Neutrophil (primary cell): ENCODE results near the gene STX11.

Experiments
- H3K27ac ChIP-seq: fragments of 200-600 bp; sonication (generic); 2 replicates; pipeline ENCODE4 v1.5.1; 2016; ENCODE audit warnings: mild to moderate bottlenecking, moderate library complexity
- H3K27me3 ChIP-seq: fragments of 200-600 bp; sonication (generic); 2 replicates; pipeline ENCODE4 v1.6.0; 2016; ENCODE audit warnings: mild to moderate bottlenecking
- H3K36me3 ChIP-seq: fragments of 200-600 bp; sonication (generic); 2 replicates; pipeline ENCODE4 v1.5.1; 2017
- H3K4me1 ChIP-seq, 2 experiments: fragments of 200-600 bp in 1 of 2; sonication (generic) in 1 of 2; 1 replicate in 1 of 2; 2 replicates in 1 of 2; pipeline versions ENCODE4 v1.5.1 to v1.6.1; 2013 to 2016; ENCODE audit warnings: low read depth in 1 of 2, low read length in 1 of 2, mild to moderate bottlenecking in 1 of 2, moderate library complexity in 1 of 2; ENCODE audit not compliant: control insufficient read depth in 1 of 2, insufficient read depth in 1 of 2
- H3K4me3 ChIP-seq, 2 experiments: fragments of 200-600 bp in 1 of 2; sonication (generic) in 1 of 2; 1 replicate in 1 of 2; 2 replicates in 1 of 2; pipeline ENCODE4 v1.5.1; 2013 to 2016; ENCODE audit warnings: low read depth in 1 of 2, low read length in 1 of 2, mild to moderate bottlenecking in 1 of 2, moderate library complexity in 1 of 2
- H3K9me3 ChIP-seq: fragments of 200-600 bp; sonication (generic); 2 replicates; pipeline ENCODE4 v1.5.1; 2016
- TF ChIP-seq, protein P1 (sequence below): fragments of 200-600 bp; sonication (generic); IDR thresholded peaks from 2 replicates; pipeline ENCODE4 v1.5.1; 2016; ENCODE audit warnings: antibody characterized with exemption

STX11 gene

DNA sequence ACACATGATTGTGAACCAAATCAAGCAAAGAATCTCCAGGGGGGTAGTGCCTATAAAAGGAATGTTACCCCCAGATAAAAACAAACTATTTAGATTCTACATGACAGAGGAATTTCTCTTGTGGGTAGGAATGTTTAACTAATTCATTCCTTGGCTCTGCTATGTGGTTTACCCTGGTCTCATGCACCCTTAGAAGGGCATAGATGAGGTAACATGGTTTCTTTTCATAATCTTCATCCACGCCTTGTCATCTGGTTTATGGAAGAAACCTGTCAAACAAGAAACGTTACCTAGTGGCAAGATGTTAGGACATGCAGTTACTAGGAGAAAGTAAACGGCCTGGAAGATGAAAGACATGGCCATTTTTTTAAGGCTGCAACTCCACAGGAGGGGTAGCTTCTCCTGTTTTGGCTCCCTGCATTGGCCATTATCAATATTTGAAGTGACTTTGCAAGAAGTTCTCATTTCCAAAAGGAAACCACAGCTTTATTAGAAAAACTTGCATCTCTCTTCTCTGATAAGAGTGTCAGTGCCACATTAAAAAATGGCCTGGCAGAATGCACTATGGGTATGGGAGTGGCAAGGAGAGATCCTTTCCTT, 45.5 kb downstream of the STX11 start:
- Histone ChIP-seq H3K27me3 (no peaks in the 10 kb centered on the region), H3K4me1 (no peaks in the 10 kb centered on the region), H3K9me3 (peaks cover 6% of the 10 kb centered on the region), H3K36me3 (no peaks in the 10 kb centered on the region), H3K4me3 (no peak overlapping the region), H3K27ac (no peak overlapping the region)
- TF ChIP-seq, protein P1, sequence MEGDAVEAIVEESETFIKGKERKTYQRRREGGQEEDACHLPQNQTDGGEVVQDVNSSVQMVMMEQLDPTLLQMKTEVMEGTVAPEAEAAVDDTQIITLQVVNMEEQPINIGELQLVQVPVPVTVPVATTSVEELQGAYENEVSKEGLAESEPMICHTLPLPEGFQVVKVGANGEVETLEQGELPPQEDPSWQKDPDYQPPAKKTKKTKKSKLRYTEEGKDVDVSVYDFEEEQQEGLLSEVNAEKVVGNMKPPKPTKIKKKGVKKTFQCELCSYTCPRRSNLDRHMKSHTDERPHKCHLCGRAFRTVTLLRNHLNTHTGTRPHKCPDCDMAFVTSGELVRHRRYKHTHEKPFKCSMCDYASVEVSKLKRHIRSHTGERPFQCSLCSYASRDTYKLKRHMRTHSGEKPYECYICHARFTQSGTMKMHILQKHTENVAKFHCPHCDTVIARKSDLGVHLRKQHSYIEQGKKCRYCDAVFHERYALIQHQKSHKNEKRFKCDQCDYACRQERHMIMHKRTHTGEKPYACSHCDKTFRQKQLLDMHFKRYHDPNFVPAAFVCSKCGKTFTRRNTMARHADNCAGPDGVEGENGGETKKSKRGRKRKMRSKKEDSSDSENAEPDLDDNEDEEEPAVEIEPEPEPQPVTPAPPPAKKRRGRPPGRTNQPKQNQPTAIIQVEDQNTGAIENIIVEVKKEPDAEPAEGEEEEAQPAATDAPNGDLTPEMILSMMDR, result no peak

DNA sequence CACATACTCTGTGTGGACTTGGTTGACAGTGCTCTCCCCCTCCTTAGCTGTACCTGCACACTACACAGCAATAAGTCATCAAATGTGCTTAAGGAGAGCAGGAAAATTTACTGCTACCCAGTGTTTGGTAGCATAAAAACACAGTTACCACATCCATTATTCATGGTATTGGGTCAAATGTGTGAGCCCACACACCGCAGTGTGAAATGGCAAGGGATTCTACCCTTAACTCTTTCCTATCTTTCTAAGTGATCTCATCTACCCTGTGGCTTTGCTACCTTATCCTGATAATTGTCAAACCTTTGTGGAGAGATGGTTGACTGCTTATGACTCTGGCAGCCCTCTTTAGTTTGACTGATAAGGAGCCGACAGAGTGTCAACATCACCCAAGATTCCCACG, 47.6 kb downstream of the STX11 start:
- peaks cover 9% of the 10 kb centered on the region for H3K9me3 ChIP-seq
- no peaks in the 10 kb centered on the region for H3K36me3 ChIP-seq
- no peak overlapping the region for H3K4me3 ChIP-seq
- H3K27me3 ChIP-seq, result no peaks in the 10 kb centered on the region
- TF ChIP-seq, protein P1, result no peak
- no peak overlapping the region for H3K27ac ChIP-seq
- no peaks in the 10 kb centered on the region for H3K4me1 ChIP-seq

DNA sequence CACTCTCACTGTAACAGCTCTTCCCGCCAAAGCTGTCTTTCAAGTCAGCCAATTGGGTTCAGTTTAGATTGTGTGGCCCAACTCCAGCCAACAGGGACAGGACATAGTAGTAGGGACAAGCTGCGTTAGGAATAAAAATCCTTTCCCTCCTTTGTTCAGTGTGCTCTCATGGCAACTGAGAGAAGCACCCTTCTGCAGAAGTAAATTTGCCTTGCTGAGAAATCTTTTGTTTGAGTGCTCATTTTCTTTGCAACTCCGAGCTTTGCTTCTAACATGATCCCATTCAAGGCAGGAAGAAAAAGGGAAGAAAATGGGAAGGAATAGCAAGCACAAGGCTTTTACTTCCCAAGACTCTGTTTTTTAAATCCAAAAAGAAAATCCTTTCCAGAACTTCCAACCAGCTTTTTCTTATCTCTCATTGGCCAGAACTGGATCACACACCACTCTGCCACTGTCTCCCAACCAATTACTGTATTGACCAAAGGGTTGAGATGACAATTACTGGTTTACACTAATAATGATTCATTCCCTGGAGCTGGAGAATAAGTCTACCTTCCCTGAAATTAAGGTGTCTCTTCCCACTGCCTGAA, 52.7 kb downstream of the STX11 start:
- H3K27me3 ChIP-seq, result no peaks in the 10 kb centered on the region
- H3K36me3 ChIP-seq, result no peaks in the 10 kb centered on the region
- no peaks in the 10 kb centered on the region for H3K4me1 ChIP-seq
- H3K27ac ChIP-seq, result no peak overlapping the region
- peaks cover 22% of the 10 kb centered on the region for H3K9me3 ChIP-seq
- TF ChIP-seq, protein P1, result no peak
- no peak overlapping the region for H3K4me3 ChIP-seq

DNA sequence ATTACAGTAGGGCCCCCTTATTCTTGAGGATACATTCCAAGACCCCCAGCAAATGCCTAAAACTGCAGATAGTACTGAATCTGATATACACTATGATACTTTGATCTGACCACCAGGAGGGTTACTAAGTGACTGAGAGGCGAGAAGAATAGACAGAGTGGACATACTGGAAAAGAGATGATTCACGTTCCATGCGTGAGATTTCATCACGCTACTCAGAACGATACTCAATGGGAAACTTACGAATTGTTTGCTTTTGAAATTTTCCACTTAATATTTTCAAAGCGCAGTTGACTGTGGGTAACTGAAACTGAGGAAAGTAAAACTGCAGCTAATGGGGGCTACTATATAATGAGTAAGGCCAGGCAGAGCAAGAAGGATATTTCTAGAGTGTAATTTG, 60.8 kb downstream of the STX11 start:
- TF ChIP-seq, protein P1, result no peak
- Histone ChIP-seq H3K27me3 (no peaks in the 10 kb centered on the region), H3K9me3 (no peaks in the 10 kb centered on the region), H3K4me3 (no peak overlapping the region), H3K4me1 (peaks cover 11 to 13% of the 10 kb centered on the region in 2 experiments), H3K27ac (no peak overlapping the region), H3K36me3 (no peaks in the 10 kb centered on the region)

- H3K4me1 ChIP-seq, result peaks cover 15 to 21% of the 10 kb centered on the region in 2 experiments
- TF ChIP-seq, protein P1, result no peak
- no peak overlapping the region for H3K27ac ChIP-seq
- no peak overlapping the region for H3K4me3 ChIP-seq
- H3K27me3 ChIP-seq, result no peaks in the 10 kb centered on the region
- H3K9me3 ChIP-seq, result no peaks in the 10 kb centered on the region
- H3K36me3 ChIP-seq, result no peaks in the 10 kb centered on the region
Observed at GRCh38 chr6:144213315-144213714, 63.0 kb downstream of the STX11 start.
